ENCODE data around the gene CATSPERB.
"Not testable (repeated sequence)": the region's sequence is repeated elsewhere in the genome, so short reads cannot be mapped to it uniquely, and the experiment has no call there.

The CATSPERB gene

DNA sequence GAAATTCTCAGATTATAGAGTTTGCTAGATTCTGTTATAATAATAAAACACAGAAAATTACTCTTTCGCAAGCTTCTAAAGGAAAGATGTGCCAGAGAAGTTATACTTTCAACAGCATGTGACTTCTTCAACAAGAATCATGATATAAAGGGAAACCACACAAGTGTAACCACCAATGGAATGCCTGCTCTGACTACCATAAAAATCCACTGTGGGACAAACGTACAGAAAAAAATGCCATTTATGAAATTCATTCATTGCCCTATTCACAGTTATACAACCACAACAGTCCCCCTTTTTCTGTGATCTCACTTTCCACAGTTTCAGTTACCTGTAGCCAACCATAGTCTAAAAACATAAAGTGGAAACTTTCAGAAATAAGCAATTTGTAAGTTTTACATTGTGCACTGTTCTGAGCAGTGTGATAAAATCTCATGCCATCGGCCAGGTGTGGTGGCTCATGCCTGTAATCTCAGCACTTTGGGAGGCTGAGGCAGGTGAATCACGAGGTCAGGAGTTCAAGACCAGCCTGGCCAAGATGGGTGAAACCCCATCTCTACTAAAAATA is 3.2 kb downstream of the CATSPERB start:
- no peak overlapping the region for H2AFZ ChIP-seq (ENCODE audit: low read depth, low read length)
- no peaks in the 10 kb centered on the region for H3K36me3 ChIP-seq (ENCODE audit: insufficient read depth, low read length)
- H3K4me1 ChIP-seq (ENCODE audit: insufficient read depth, low read length): peaks cover 13% of the 10 kb centered on the region

DNA sequence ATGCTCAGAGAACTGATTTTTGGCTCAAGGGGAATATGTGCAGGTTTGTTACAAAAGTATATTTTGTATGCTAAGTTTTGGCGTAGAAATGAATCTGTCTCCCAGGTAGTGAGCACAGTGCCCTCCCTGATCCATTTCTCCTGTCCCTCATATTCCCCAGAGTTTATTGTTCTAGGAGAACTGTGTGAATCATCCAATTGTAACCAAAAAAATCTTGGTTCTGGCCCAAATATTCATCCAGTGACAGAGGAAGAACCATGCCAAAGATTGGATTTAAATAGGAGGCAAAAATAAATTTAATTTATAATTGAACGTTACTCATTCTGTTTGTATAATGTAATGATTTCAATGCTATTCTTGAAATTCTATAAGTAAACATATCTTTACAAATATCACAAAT is 4.8 kb downstream of the CATSPERB start:
- Histone ChIP-seq H3K4me1 (ENCODE audit: insufficient read depth, low read length) (no peaks in the 10 kb centered on the region), H3K36me3 (ENCODE audit: insufficient read depth, low read length) (no peaks in the 10 kb centered on the region), H3K27me3 (ENCODE audit: insufficient read depth, low read length) (no peaks in the 10 kb centered on the region), H3K9me3 (ENCODE audit: low read length) (no peaks in the 10 kb centered on the region), H3K4me3 (ENCODE audit: low read length) (no peak overlapping the region), H2AFZ (ENCODE audit: low read depth, low read length) (no peak overlapping the region)

More for the DNA sequence above, 3.2 kb downstream of the CATSPERB start:
- no peak overlapping the region for H3K4me3 ChIP-seq (ENCODE audit: low read length)
- no peaks in the 10 kb centered on the region for H3K27me3 ChIP-seq (ENCODE audit: insufficient read depth, low read length)
- no peaks in the 10 kb centered on the region for H3K9me3 ChIP-seq (ENCODE audit: low read length)

DNA sequence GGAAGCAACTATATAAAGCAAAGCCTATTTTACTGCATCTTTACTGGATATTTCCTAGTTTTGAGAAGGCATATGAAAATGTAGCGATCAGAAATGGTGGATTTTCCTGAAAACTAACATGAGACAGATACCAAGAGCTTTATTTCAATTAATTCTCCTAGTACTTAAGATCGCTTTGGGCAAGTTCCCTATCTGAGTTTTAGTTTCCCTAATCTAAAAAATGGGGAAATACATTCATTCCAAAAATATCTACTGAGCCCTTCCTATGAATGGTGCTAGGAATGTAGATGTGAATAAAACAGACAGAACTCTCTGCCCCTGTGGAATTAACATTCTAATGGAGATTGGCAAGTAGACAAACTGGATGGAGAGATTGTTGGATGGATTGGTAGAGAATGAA is 8.4 kb downstream of the CATSPERB start:
- Histone ChIP-seq H2AFZ (ENCODE audit: low read depth, low read length) (no peak overlapping the region), H3K4me1 (ENCODE audit: insufficient read depth, low read length) (no peaks in the 10 kb centered on the region), H3K36me3 (ENCODE audit: insufficient read depth, low read length) (no peaks in the 10 kb centered on the region), H3K4me3 (ENCODE audit: low read length) (no peak overlapping the region), H3K9me3 (ENCODE audit: low read length) (no peaks in the 10 kb centered on the region), H3K27me3 (ENCODE audit: insufficient read depth, low read length) (no peaks in the 10 kb centered on the region)

DNA sequence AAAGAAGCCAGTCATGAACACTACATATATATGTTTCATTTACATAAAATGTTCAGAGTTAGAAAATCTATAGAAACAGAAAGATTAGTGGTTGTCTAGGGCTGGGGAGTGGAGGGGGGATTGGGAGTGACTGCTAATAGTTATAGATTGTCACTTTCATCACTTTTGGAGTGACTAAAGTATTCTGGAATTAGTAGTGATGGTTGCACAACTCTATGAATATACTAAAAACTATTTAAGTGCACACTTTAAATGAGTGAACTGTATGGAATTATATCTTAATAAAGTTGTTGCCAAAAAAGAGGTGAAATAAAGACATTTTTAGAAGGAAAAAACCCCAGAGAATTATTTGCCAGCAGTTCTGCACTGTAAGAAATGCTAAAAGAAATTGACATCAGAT is 9.5 kb downstream of the CATSPERB start:
- H2AFZ ChIP-seq (ENCODE audit: low read depth, low read length): no peak overlapping the region
- no peaks in the 10 kb centered on the region for H3K27me3 ChIP-seq (ENCODE audit: insufficient read depth, low read length)
- H3K4me3 ChIP-seq (ENCODE audit: low read length): no peak overlapping the region
- H3K36me3 ChIP-seq (ENCODE audit: insufficient read depth, low read length): no peaks in the 10 kb centered on the region
- H3K4me1 ChIP-seq (ENCODE audit: insufficient read depth, low read length): no peaks in the 10 kb centered on the region
- H3K9me3 ChIP-seq (ENCODE audit: low read length): no peaks in the 10 kb centered on the region

DNA sequence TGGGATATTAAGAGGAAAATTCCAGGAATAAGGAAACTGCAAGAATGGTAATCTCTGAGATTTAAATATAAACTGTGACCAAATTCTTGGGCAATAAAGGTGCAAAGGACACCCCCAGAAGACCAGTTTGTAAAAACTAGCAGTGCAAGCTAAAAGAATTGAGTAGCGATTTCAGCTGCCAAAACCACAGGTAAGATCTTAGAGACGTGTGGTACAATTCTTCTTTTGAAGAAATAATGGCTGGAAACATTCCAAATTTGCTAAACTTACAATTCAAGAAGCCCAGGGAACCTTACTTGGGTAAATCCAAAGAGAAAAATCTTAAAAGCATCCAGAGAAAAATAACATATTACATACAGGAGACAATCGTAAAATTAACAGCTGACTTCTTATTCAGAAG is 12.0 kb downstream of the CATSPERB start:
- no peak overlapping the region for H3K4me3 ChIP-seq (ENCODE audit: low read length)
- H3K4me1 ChIP-seq (ENCODE audit: insufficient read depth, low read length): no peaks in the 10 kb centered on the region
- no peaks in the 10 kb centered on the region for H3K36me3 ChIP-seq (ENCODE audit: insufficient read depth, low read length)
- H3K9me3 ChIP-seq (ENCODE audit: low read length): no peaks in the 10 kb centered on the region
- H3K27me3 ChIP-seq (ENCODE audit: insufficient read depth, low read length): no peaks in the 10 kb centered on the region
- no peak overlapping the region for H2AFZ ChIP-seq (ENCODE audit: low read depth, low read length)

DNA sequence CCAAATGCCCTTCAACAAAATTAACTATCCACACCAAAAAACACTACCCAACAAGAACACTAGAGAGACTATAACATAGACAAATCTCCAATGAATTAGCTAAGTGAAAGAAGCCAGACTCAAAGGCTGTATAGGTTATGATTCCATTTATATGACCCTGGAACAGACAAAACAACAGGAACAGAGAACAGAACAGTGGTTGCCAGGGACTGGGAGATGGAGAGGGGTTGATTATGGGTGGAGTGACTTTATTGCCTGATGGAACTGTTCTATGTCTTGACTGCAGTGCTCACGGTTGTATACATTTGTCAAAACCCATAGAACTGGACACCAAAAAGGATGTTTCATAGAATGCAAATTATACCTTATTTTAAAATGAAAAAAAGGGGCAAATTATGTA is 14.9 kb downstream of the CATSPERB start:
- Histone ChIP-seq H3K9me3 (ENCODE audit: low read length) (no peaks in the 10 kb centered on the region), H3K4me1 (ENCODE audit: insufficient read depth, low read length) (no peaks in the 10 kb centered on the region), H3K27me3 (ENCODE audit: insufficient read depth, low read length) (no peaks in the 10 kb centered on the region)

DNA sequence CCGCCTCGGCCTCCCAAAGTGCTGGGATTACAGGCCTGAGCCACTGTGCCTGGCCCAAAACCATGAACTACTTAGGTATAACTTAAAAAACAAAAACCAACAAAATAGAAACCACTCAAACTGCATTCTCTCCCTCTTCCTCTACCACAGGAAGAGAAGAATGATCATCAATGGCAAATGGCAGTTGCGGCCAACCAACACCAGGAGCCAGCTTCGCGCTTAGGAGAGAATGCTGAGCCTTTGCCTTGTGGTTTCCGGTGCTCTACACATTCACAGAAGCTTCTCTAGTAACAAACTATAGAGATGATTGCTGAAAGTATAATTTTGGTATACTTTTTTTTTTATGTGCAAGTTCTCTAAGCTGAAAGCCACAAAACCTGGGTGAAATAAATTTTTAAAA is 17.1 kb downstream of the CATSPERB start:
- Histone ChIP-seq H2AFZ (ENCODE audit: low read depth, low read length) (no peak overlapping the region), H3K36me3 (ENCODE audit: insufficient read depth, low read length) (no peaks in the 10 kb centered on the region), H3K4me1 (ENCODE audit: insufficient read depth, low read length) (no peaks in the 10 kb centered on the region), H3K27me3 (ENCODE audit: insufficient read depth, low read length) (no peaks in the 10 kb centered on the region), H3K4me3 (ENCODE audit: low read length) (no peak overlapping the region), H3K9me3 (ENCODE audit: low read length) (no peaks in the 10 kb centered on the region)

More for the DNA sequence above, 14.9 kb downstream of the CATSPERB start:
- H3K36me3 ChIP-seq (ENCODE audit: insufficient read depth, low read length): no peaks in the 10 kb centered on the region
- no peak overlapping the region for H2AFZ ChIP-seq (ENCODE audit: low read depth, low read length)
- no peak overlapping the region for H3K4me3 ChIP-seq (ENCODE audit: low read length)

DNA sequence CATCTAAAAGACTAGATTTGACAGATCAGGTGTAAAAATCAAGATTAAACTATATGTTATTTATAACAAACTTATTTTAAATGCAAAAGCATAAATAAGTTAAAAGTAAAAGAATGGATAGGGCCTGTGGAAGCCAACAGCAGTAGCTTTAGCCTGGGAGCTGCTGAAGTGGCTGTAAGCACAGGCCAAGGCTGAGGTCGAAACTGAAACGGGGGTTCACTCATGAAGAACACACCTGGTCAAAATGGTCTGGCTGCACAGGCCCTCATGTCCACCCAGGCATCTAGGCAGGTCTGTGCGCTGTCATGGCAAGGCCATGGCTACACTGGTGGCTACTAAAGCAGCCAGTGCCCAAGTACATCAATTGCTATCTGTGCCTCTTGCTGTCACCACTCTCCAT is 23.1 kb downstream of the CATSPERB start:
- Histone ChIP-seq H3K4me3 (ENCODE audit: low read length) (no peak overlapping the region), H3K9me3 (ENCODE audit: low read length) (peaks cover 3% of the 10 kb centered on the region), H3K27me3 (ENCODE audit: insufficient read depth, low read length) (no peaks in the 10 kb centered on the region), H3K4me1 (ENCODE audit: insufficient read depth, low read length) (no peaks in the 10 kb centered on the region), H3K36me3 (ENCODE audit: insufficient read depth, low read length) (no peaks in the 10 kb centered on the region), H2AFZ (ENCODE audit: low read depth, low read length) (no peak overlapping the region)

DNA sequence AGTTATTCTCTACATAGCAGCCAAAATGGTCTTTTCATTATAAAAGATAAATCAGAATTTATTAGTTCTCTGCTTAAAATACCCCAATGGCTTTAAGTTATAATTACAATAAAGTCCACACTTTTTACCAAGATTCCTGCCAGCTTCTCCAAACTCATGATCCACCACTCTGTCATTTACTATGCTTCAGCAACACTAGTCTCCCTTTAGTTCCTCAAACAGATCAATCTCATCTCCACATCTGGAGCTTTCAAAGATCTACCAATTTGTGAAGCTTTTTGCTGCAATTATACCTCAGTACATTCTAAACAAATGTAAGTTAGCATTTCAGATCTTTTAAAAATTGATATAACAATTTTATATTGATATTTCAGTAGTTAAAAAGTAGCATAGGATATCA is 24.9 kb downstream of the CATSPERB start:
- Histone ChIP-seq H3K27me3 (ENCODE audit: insufficient read depth, low read length) (no peaks in the 10 kb centered on the region), H3K36me3 (ENCODE audit: insufficient read depth, low read length) (no peaks in the 10 kb centered on the region), H2AFZ (ENCODE audit: low read depth, low read length) (no peak overlapping the region), H3K4me1 (ENCODE audit: insufficient read depth, low read length) (no peaks in the 10 kb centered on the region), H3K4me3 (ENCODE audit: low read length) (no peak overlapping the region), H3K9me3 (ENCODE audit: low read length) (peaks cover 3% of the 10 kb centered on the region)

DNA sequence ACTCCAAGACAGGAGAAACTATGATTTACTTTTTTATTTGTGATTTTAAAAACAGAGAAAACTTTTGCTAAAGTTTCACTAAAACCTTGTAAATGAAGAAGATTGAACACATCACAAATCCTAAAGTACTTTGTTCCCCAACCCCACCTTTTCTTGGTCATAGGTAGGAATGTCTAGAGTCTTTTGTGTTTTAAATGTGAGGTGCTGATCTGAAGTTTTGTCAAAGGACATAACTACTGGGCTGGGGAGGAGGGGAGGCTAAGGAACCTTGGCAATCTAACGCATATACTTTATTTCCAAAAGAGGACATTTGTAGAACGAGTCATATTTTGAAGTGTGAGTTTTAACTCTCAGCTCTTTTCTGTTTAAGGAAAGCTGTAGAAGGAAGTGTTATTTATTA is 37.2 kb downstream of the CATSPERB start:
- H3K36me3 ChIP-seq (ENCODE audit: insufficient read depth, low read length): no peaks in the 10 kb centered on the region
- no peaks in the 10 kb centered on the region for H3K4me1 ChIP-seq (ENCODE audit: insufficient read depth, low read length)
- no peak overlapping the region for H2AFZ ChIP-seq (ENCODE audit: low read depth, low read length)
- no peak overlapping the region for H3K4me3 ChIP-seq (ENCODE audit: low read length)
- H3K9me3 ChIP-seq (ENCODE audit: low read length): no peaks in the 10 kb centered on the region
- H3K27me3 ChIP-seq (ENCODE audit: insufficient read depth, low read length): no peaks in the 10 kb centered on the region

DNA sequence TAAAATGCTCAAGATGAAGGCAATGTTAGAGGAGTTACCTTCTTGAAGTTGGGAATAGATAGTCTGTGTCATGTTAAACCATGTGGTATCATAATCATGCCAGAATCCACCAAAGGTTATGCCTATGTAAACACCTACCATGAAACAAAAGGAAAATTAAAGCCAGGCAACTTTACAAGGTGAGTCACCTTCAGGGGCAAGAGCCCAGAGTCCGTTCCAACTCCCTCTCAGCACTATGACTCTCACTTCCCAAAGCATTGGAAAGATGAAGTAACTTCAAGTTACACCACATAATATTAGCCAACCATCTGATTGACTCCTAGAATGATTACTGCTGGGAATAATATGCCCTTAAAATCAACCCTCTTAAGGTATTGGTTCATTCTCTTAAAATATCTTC is 38.5 kb downstream of the CATSPERB start:
- Histone ChIP-seq H3K9me3 (ENCODE audit: low read length) (no peaks in the 10 kb centered on the region), H3K4me1 (ENCODE audit: insufficient read depth, low read length) (no peaks in the 10 kb centered on the region), H3K27me3 (ENCODE audit: insufficient read depth, low read length) (no peaks in the 10 kb centered on the region), H2AFZ (ENCODE audit: low read depth, low read length) (no peak overlapping the region), H3K36me3 (ENCODE audit: insufficient read depth, low read length) (no peaks in the 10 kb centered on the region), H3K4me3 (ENCODE audit: low read length) (no peak overlapping the region)

DNA sequence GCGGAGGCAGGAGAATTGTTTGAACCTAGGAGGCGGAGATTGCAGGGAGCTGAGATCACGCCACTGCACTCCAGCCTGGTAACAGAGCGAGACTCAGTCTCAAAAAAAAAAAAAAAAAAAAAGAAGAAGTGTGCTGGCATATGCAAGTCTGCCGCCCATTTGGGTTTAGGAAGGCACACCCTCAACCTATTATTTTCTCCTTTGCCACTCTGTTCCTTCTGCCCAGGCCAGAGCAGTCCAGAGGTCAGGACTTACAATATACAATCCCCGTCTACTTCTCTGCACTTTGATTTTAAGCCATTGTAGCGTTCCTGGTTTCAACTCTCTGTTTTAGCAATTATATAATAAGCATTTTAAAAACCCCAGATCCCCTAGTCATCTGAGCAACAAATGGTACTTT is 39.8 kb downstream of the CATSPERB start:
- no peak overlapping the region for H3K4me3 ChIP-seq (ENCODE audit: low read length)

DNA sequence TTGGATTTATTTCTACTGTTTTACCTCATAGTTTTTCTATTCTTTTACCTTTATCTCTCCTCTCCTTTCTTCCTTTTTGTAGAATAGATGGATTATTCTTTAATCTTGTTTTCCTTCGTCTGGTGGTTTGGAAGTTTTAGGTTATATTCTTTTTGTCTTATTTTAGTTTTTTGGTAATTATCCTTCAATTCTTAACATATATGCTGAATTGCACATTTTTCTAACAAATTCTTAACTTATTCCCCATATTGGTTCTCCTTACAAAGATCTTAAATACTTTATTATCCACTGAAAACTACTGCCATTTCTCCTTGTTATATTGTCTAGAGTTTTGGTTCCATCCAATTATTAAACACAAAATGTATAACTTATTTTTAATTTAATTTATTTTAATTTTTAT is 42.3 kb downstream of the CATSPERB start:
- Histone ChIP-seq H3K27me3 (ENCODE audit: insufficient read depth, low read length) (no peaks in the 10 kb centered on the region), H3K4me1 (ENCODE audit: insufficient read depth, low read length) (no peaks in the 10 kb centered on the region), H2AFZ (ENCODE audit: low read depth, low read length) (no peak overlapping the region), H3K9me3 (ENCODE audit: low read length) (no peaks in the 10 kb centered on the region), H3K36me3 (ENCODE audit: insufficient read depth, low read length) (no peaks in the 10 kb centered on the region), H3K4me3 (ENCODE audit: low read length) (no peak overlapping the region)

More for the DNA sequence above, 39.8 kb downstream of the CATSPERB start:
- H3K9me3 ChIP-seq (ENCODE audit: low read length): no peaks in the 10 kb centered on the region
- H3K27me3 ChIP-seq (ENCODE audit: insufficient read depth, low read length): no peaks in the 10 kb centered on the region
- H3K4me1 ChIP-seq (ENCODE audit: insufficient read depth, low read length): no peaks in the 10 kb centered on the region
- no peaks in the 10 kb centered on the region for H3K36me3 ChIP-seq (ENCODE audit: insufficient read depth, low read length)
- no peak overlapping the region for H2AFZ ChIP-seq (ENCODE audit: low read depth, low read length)

DNA sequence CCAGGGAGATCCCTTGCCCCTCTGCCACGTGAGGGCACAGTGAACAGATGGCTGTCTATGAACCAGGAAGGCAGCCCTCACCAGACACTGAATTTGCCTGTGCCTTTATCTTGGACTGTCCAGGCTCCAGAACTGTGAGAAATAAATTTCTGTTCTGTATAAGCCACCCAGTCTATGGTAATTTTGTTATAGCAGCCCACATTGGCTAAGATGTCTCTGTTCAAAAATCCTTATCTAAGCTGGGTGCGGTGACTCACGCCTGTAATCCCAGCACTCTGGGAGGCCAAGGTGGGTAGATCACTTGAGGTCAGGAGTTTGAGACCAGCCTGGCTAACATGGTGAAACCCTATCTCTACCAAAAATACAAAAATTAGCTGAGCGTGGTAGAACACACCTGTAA is 44.5 kb downstream of the CATSPERB start:
- not testable (repeated sequence) for H2AFZ ChIP-seq (ENCODE audit: low read depth, low read length); H3K27me3 ChIP-seq (ENCODE audit: insufficient read depth, low read length); H3K4me3 ChIP-seq (ENCODE audit: low read length); H3K36me3 ChIP-seq (ENCODE audit: insufficient read depth, low read length); H3K4me1 ChIP-seq (ENCODE audit: insufficient read depth, low read length); H3K9me3 ChIP-seq (ENCODE audit: low read length)

Data from neuron (in vitro differentiated cells).